Right cardiac atrium (tissue), 5 donors: ENCODE results near the gene POU2F2. TPM values are rescaled to one million over a fixed set of nuclear protein-coding genes. Genes with fewer than 3 reads are reported as not detected.
A peak's percentile ranks its signal among the peaks of the same experiment; 100 is the strongest.

Source experiments
- ATAC-seq, 2 donors: fragments of 200-7000 bp; cut with Tn5 transposase; one replicate each; pipeline versions ENCODE4 v1.8.0 to v1.9.1; 2020; ENCODE audit warnings: moderate library complexity in 2 of 2, mild to moderate bottlenecking in 1 of 2
- DNase-seq, 3 donors: peaks; one replicate each; pipeline ENCODE4 v3.0.0-alpha.2; 2020
- H3K27ac ChIP-seq: one replicate; pipeline ENCODE4 v1.5.1; 2013; ENCODE audit warnings: mild to moderate bottlenecking, low read length, control low read depth, moderate library complexity
- H3K27me3 ChIP-seq: one replicate; pipeline ENCODE4 v1.6.1; 2013; ENCODE audit not compliant: control insufficient read depth, insufficient read depth
- H3K4me1 ChIP-seq: one replicate; pipeline ENCODE4 v1.6.1; 2013; ENCODE audit warnings: low read length; ENCODE audit not compliant: control insufficient read depth, insufficient read depth
- H3K4me3 ChIP-seq: one replicate; pipeline ENCODE4 v1.5.1; 2013; ENCODE audit warnings: low read length, control low read depth
- H3K9me3 ChIP-seq: one replicate; pipeline ENCODE4 v1.6.1; 2013; ENCODE audit warnings: low read length; ENCODE audit not compliant: control insufficient read depth
- WGBS: extraction: QIAGEN DNeasy Blood & Tissue Kit; methylation state at CpG from one replicate; pipeline ENCODE4 v1.1.7; 2013; 5-methylcytosine and 5-hydroxymethylcytosine counted together
- intact Hi-C, 4 donors: fragments of 100-400 bp; cut with DNase I; formaldehyde crosslinking; loops; one replicate each; pipeline versions ENCODE4 v1.11.0 to v1.14.0; 2022 to 2023
- polyA plus RNA-seq: library from polyadenylated mRNA; stranded (reverse); fragments of 200-250 nt; gene quantifications from one replicate; pipeline ENCODE4 v1.2.3, GENCODE V29; 2013
- total RNA-seq, 4 donors: library from RNA; stranded (reverse); fragmentation: NEBNext Ultra II Directional; extraction: Animal tissue kit (Norgen Biotek cat#: 25700); gene quantifications; one replicate each; pipeline ENCODE4 v1.2.1, GENCODE V29; 2021
- donor health status: healthy with polysubstance abuse.
- donor health status: DM: no; HTN: yes; CAD: no.
- donor health status: DM: no; HTN: no; CAD: no.
- donor health status: DM: no; HTN: yes; CAD: no; lungs with severe emphysema.
- donor health status: DM: yes; HTN: yes; CAD: no.

POU2F2 gene
- total and polyA plus RNA-seq, 5 donors = 0.77 to 1.6 (median 1.5) TPM

GRCh38 chr19:42122691-42123607, 9.3 kb downstream of the POU2F2 start:
- 77% methylated on average over 17 of the region's 17 CpGs for WGBS
- intact Hi-C loops = no loop called here
- Histone ChIP-seq H3K27ac (no peak overlapping the region), H3K9me3 (no peaks in the 10 kb centered on the region), H3K4me1 (no peaks in the 10 kb centered on the region), H3K4me3 (no peak overlapping the region), H3K27me3 (no peaks in the 10 kb centered on the region)
- DNase-seq (no peak), ATAC-seq (no peak)

- no peaks in the 10 kb centered on the region for H3K4me1 ChIP-seq
- DNase-seq (peak; percentile 43 to 78 (median 74)), ATAC-seq (peak; percentile 66 to 72)
- no peak overlapping the region for H3K4me3 ChIP-seq
- no peak overlapping the region for H3K27ac ChIP-seq
- intact Hi-C loops = no loop called here
- H3K9me3 ChIP-seq = no peaks in the 10 kb centered on the region
- H3K27me3 ChIP-seq = no peaks in the 10 kb centered on the region
- 26% methylated on average over 8 of the region's 8 CpGs for WGBS
Measured at GRCh38 chr19:42121656-42122069, 10.6 kb downstream of the POU2F2 start.

GRCh38 chr19:42121036-42121621, 11.1 kb downstream of the POU2F2 start:
- Histone ChIP-seq H3K27ac (no peak overlapping the region), H3K4me3 (no peak overlapping the region), H3K9me3 (no peaks in the 10 kb centered on the region), H3K4me1 (no peaks in the 10 kb centered on the region), H3K27me3 (no peaks in the 10 kb centered on the region)
- DNase-seq = no peak
- ATAC-seq = peak in 1 of 2 donors; percentile 10
- WGBS = 51% methylated on average over 5 of the region's 5 CpGs
- intact Hi-C loops = no loop called here

- 92% methylated on average over 10 of the region's 10 CpGs for WGBS
- Histone ChIP-seq H3K27me3 (no peaks in the 10 kb centered on the region), H3K9me3 (no peaks in the 10 kb centered on the region), H3K4me3 (no peak overlapping the region), H3K27ac (no peak overlapping the region), H3K4me1 (no peaks in the 10 kb centered on the region)
- ATAC-seq (no peak), DNase-seq (no peak)
- intact Hi-C loops = no loop called here
Measured at GRCh38 chr19:42120276-42120980, 11.8 kb downstream of the POU2F2 start.

- no peak overlapping the region for H3K27ac ChIP-seq
- ATAC-seq (no peak), DNase-seq (no peak)
- H3K4me3 ChIP-seq = no peak overlapping the region
- H3K4me1 ChIP-seq = peaks cover 2% of the 10 kb centered on the region
- intact Hi-C loops = no loop called here
- no peaks in the 10 kb centered on the region for H3K9me3 ChIP-seq
- H3K27me3 ChIP-seq = no peaks in the 10 kb centered on the region
- 86% methylated on average over 6 of the region's 6 CpGs for WGBS
Measured at GRCh38 chr19:42117076-42117475, 15.2 kb downstream of the POU2F2 start.

- WGBS = 91% methylated on average over 20 of the region's 20 CpGs
- H3K27ac ChIP-seq = no peak overlapping the region
- H3K9me3 ChIP-seq = no peaks in the 10 kb centered on the region
- H3K27me3 ChIP-seq = no peaks in the 10 kb centered on the region
- H3K4me3 ChIP-seq = no peak overlapping the region
- DNase-seq (no peak), ATAC-seq (no peak)
- intact Hi-C loops = no loop called here
- H3K4me1 ChIP-seq = peaks cover 2% of the 10 kb centered on the region
Measured at GRCh38 chr19:42116308-42117075, 15.8 kb downstream of the POU2F2 start.

- intact Hi-C loops = no loop called here
- Histone ChIP-seq H3K4me1 (peaks cover 2% of the 10 kb centered on the region), H3K4me3 (no peak overlapping the region), H3K27me3 (no peaks in the 10 kb centered on the region), H3K27ac (no peak overlapping the region), H3K9me3 (no peaks in the 10 kb centered on the region)
- WGBS = 84% methylated on average over 4 of the region's 4 CpGs
- ATAC-seq = no peak
- no peak for DNase-seq
Measured at GRCh38 chr19:42115705-42116104, 16.5 kb downstream of the POU2F2 start.

- WGBS = 35% methylated on average over 4 of the region's 4 CpGs
- no peaks in the 10 kb centered on the region for H3K9me3 ChIP-seq
- ATAC-seq = no peak
- H3K27ac ChIP-seq = no peak overlapping the region
- H3K4me3 ChIP-seq = no peak overlapping the region
- H3K4me1 ChIP-seq = peaks cover 2% of the 10 kb centered on the region
- no peak for DNase-seq
- intact Hi-C loops = no loop called here
- no peaks in the 10 kb centered on the region for H3K27me3 ChIP-seq
Measured at GRCh38 chr19:42115219-42115618, 17.0 kb downstream of the POU2F2 start.

- Histone ChIP-seq H3K4me3 (no peak overlapping the region), H3K27ac (no peak overlapping the region), H3K27me3 (no peaks in the 10 kb centered on the region), H3K9me3 (no peaks in the 10 kb centered on the region), H3K4me1 (peaks cover 2% of the 10 kb centered on the region)
- intact Hi-C loops = no loop called here
- WGBS = 51% methylated on average over 7 of the region's 7 CpGs
- ATAC-seq = no peak
- no peak for DNase-seq
Measured at GRCh38 chr19:42114412-42114811, 17.8 kb downstream of the POU2F2 start.

- no peaks in the 10 kb centered on the region for H3K27me3 ChIP-seq
- intact Hi-C loops = no loop called here
- no peak for DNase-seq
- ATAC-seq = peak; percentile 53 to 69
- no peak overlapping the region for H3K27ac ChIP-seq
- H3K4me3 ChIP-seq = no peak overlapping the region
- H3K9me3 ChIP-seq = no peaks in the 10 kb centered on the region
- H3K4me1 ChIP-seq = peaks cover 2% of the 10 kb centered on the region
- 32% methylated on average over 10 of the region's 10 CpGs for WGBS
Measured at GRCh38 chr19:42113641-42114348, 18.5 kb downstream of the POU2F2 start.
